Endodermal cell (in vitro differentiated cells): ENCODE results near the gene SNPH. TPM values are rescaled to one million over a fixed set of nuclear protein-coding genes. Genes with fewer than 3 reads are reported as not detected.

Experiments used
- DNase-seq: peaks from one replicate; pipeline ENCODE4 v3.0.0-alpha.2; 2017
- H3K27ac ChIP-seq: 2 replicates; pipeline ENCODE4 v1.5.1; 2013; ENCODE audit warnings: mild to moderate bottlenecking, low read depth, low read length, moderate library complexity
- H3K27me3 ChIP-seq: 2 replicates; pipeline ENCODE4 v1.6.1; 2013; ENCODE audit warnings: mild to moderate bottlenecking, low read length, moderate library complexity; ENCODE audit not compliant: insufficient read depth, control insufficient read depth, poor library complexity, severe bottlenecking
- H3K36me3 ChIP-seq: 2 replicates; pipeline ENCODE4 v1.7.0; 2013; ENCODE audit warnings: mild to moderate bottlenecking, low read length, moderate library complexity; ENCODE audit not compliant: control insufficient read depth, insufficient read depth
- H3K4me1 ChIP-seq: one replicate; pipeline ENCODE4 v1.7.0; 2013; ENCODE audit warnings: low read length; ENCODE audit not compliant: control insufficient read depth, insufficient read depth
- H3K4me3 ChIP-seq: 2 replicates; pipeline ENCODE4 v1.5.1; 2013; ENCODE audit warnings: mild to moderate bottlenecking, low read length, moderate library complexity
- H3K9ac ChIP-seq: 2 replicates; pipeline ENCODE4 v1.6.1; 2013; ENCODE audit warnings: mild to moderate bottlenecking, low read length, moderate library complexity; ENCODE audit not compliant: poor library complexity, severe bottlenecking; ENCODE audit errors: extremely low read depth
- H3K9me3 ChIP-seq: 2 replicates; pipeline ENCODE4 v1.6.1; 2013; ENCODE audit warnings: mild to moderate bottlenecking, low read length, moderate library complexity; ENCODE audit not compliant: control insufficient read depth
- H3K27ac Mint-ChIP-seq: 2 replicates; pipeline ENCODE4 v1.8.0; 2020; ENCODE audit warnings: mixed read lengths
- H3K27me3 Mint-ChIP-seq: 2 replicates; pipeline ENCODE4 v1.8.0; 2021; ENCODE audit warnings: mild to moderate bottlenecking, mixed read lengths; ENCODE audit not compliant: insufficient read depth
- H3K36me3 Mint-ChIP-seq: 2 replicates; pipeline ENCODE4 v1.8.0; 2020; ENCODE audit warnings: low read depth, mixed read lengths
- H3K4me1 Mint-ChIP-seq: 2 replicates; pipeline ENCODE4 v1.8.0; 2020; ENCODE audit warnings: mixed read lengths
- H3K4me3 Mint-ChIP-seq: 2 replicates; pipeline ENCODE4 v1.8.0; 2020; ENCODE audit warnings: mild to moderate bottlenecking, moderate library complexity, mixed read lengths
- H3K9me3 Mint-ChIP-seq: 2 replicates; pipeline ENCODE4 v1.8.0; 2020; ENCODE audit warnings: mild to moderate bottlenecking, mixed read lengths
- WGBS, 2 experiments: methylation state at CpG; one replicate each; pipeline versions ENCODE4 v1.1.5 to v1.1.7; 2013; ENCODE audit warnings: missing lambda C conversion rate in 2 of 2, mixed read lengths in 1 of 2; ENCODE audit not compliant: insufficient coverage in 1 of 2, insufficient read length in 1 of 2; 5-methylcytosine and 5-hydroxymethylcytosine counted together
- total RNA-seq, 2 donors: library from RNA; stranded (reverse); fragmentation: NEBNext Ultra II Directional in 1 of 2; extraction: Animal tissue kit (Norgen Biotek cat#: 25700) in 1 of 2; gene quantifications; 2 replicates in 1 of 2; 3 replicates in 1 of 2; pipeline ENCODE4 v1.2.1, GENCODE V29; 2021
- TF ChIP-seq, protein P1 (sequence below): fragments of 200-600 bp; sonication (generic); conservative IDR thresholded peaks from 2 replicates; pipeline ENCODE4 v1.5.0; 2021; ENCODE audit warnings: antibody characterized with exemption, mild to moderate bottlenecking

Gene SNPH
- total RNA-seq, 2 donors from 2014 or later = 2.2 to 4.9 TPM

DNA sequence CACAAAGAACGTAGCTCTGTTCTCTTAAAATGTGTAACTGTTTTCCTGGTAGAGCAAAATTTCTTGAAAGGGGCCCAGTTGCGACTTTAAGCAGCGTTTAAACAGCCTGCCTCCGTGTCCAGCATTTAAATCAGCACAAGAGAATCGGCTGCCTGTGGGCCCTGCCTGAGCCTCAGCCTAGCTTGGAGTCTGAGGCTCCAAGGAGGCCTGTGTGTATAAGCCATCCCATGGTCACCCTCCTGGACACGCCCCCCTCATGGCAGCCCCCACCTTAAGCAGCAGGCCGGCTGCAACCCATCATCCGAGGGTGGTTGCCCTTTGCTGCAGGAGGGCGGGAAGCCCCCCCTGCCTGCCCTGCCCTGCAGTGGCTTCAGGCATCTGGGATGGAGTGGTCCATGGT is 44.0 kb downstream of the SNPH start:
- Histone ChIP-seq H3K9me3 (no peaks in the 10 kb centered on the region), H3K27me3 (no peaks in the 10 kb centered on the region), H3K4me3 (no peak overlapping the region), H3K36me3 (no peaks in the 10 kb centered on the region), H3K9ac (no peak overlapping the region), H3K4me1 (no peaks in the 10 kb centered on the region), H3K27ac (peak overlapping the region; percentile 60)
- Mint-ChIP-seq H3K9me3 (no peaks in the 10 kb centered on the region), H3K27me3 (peaks cover 16% of the 10 kb centered on the region), H3K4me1 (peaks cover 4% of the 10 kb centered on the region), H3K36me3 (no peaks in the 10 kb centered on the region), H3K4me3 (no peak overlapping the region), H3K27ac (no peak overlapping the region)
- no peak for DNase-seq
- TF ChIP-seq, protein P1, sequence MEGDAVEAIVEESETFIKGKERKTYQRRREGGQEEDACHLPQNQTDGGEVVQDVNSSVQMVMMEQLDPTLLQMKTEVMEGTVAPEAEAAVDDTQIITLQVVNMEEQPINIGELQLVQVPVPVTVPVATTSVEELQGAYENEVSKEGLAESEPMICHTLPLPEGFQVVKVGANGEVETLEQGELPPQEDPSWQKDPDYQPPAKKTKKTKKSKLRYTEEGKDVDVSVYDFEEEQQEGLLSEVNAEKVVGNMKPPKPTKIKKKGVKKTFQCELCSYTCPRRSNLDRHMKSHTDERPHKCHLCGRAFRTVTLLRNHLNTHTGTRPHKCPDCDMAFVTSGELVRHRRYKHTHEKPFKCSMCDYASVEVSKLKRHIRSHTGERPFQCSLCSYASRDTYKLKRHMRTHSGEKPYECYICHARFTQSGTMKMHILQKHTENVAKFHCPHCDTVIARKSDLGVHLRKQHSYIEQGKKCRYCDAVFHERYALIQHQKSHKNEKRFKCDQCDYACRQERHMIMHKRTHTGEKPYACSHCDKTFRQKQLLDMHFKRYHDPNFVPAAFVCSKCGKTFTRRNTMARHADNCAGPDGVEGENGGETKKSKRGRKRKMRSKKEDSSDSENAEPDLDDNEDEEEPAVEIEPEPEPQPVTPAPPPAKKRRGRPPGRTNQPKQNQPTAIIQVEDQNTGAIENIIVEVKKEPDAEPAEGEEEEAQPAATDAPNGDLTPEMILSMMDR = no peak
- 87 to 95% methylated on average over 5 to 9 of the region's 9 CpGs for WGBS, 2 experiments

DNA sequence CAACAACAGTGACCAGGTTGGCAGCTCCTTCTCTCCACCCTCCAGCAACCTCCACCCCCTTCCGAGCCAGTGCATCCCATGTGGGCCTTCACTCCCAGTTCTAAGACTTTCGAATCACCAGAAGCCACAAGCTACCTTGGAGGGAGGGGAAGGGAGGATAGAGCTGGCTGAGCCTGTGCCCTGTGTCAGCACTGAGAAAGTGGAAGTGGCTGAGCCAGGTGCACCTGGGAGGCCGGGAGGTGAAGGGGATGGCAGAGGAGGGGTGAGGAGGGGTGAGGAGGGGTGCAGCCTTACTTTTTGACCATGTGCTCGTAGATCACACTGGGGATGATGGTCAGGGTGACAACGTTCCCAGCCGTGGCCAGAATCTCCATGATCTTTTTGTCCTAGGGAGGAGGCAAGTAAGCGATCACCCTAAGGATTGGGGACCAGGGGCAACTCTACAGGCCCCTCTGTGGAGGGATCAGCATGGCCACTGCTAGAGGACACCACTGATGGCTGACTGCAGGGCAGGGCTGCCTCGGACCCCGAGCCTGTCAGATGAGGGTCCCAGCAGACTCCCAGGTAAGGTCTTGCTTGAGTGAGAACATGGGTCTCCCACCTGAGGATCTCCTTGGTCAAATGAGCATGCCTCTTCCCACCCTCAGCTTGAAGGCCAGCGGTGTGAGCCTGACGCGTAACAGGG is 44.6 kb downstream of the SNPH start:
- H3K4me3 ChIP-seq = no peak overlapping the region
- Mint-ChIP-seq H3K36me3 (no peaks in the 10 kb centered on the region), H3K9me3 (no peaks in the 10 kb centered on the region), H3K27ac (no peak overlapping the region), H3K4me3 (no peak overlapping the region), H3K4me1 (peaks cover 4% of the 10 kb centered on the region), H3K27me3 (peaks cover 18% of the 10 kb centered on the region)
- DNase-seq = no peak
- H3K4me1 ChIP-seq = no peaks in the 10 kb centered on the region
- H3K9me3 ChIP-seq = no peaks in the 10 kb centered on the region
- no peaks in the 10 kb centered on the region for H3K36me3 ChIP-seq
- H3K27ac ChIP-seq = no peak overlapping the region
- TF ChIP-seq, protein P1 = no peak
- no peaks in the 10 kb centered on the region for H3K27me3 ChIP-seq
- H3K9ac ChIP-seq = no peak overlapping the region
- 94 to 95% methylated on average over 5 to 12 of the region's 12 CpGs for WGBS, 2 experiments

- Mint-ChIP-seq H3K27me3 (peaks cover 26% of the 10 kb centered on the region), H3K9me3 (no peaks in the 10 kb centered on the region), H3K4me3 (no peak overlapping the region), H3K27ac (no peak overlapping the region), H3K36me3 (no peaks in the 10 kb centered on the region), H3K4me1 (peaks cover 4% of the 10 kb centered on the region)
- DNase-seq = no peak
- no peaks in the 10 kb centered on the region for H3K4me1 ChIP-seq
- no peak overlapping the region for H3K27ac ChIP-seq
- no peak overlapping the region for H3K4me3 ChIP-seq
- TF ChIP-seq, protein P1 = no peak
- peaks cover 4% of the 10 kb centered on the region for H3K27me3 ChIP-seq
- no peaks in the 10 kb centered on the region for H3K36me3 ChIP-seq
- no peaks in the 10 kb centered on the region for H3K9me3 ChIP-seq
- 83 to 91% methylated on average over 13 to 20 of the region's 20 CpGs for WGBS, 2 experiments
- H3K9ac ChIP-seq = no peak overlapping the region
Measured at GRCh38 chr20:1312308-1312707, 46.2 kb downstream of the SNPH start.
